Fibroblast of skin of back (primary cell): ENCODE data around the gene CAMK2N1.
"Not testable (repeated sequence)": the region's sequence is repeated elsewhere in the genome, so short reads cannot be mapped to it uniquely, and the experiment has no call there.

Experiments used
- DNase-seq: peaks from one replicate; pipeline ENCODE4 v3.0.0-alpha.2; 2013

Gene CAMK2N1

DNA sequence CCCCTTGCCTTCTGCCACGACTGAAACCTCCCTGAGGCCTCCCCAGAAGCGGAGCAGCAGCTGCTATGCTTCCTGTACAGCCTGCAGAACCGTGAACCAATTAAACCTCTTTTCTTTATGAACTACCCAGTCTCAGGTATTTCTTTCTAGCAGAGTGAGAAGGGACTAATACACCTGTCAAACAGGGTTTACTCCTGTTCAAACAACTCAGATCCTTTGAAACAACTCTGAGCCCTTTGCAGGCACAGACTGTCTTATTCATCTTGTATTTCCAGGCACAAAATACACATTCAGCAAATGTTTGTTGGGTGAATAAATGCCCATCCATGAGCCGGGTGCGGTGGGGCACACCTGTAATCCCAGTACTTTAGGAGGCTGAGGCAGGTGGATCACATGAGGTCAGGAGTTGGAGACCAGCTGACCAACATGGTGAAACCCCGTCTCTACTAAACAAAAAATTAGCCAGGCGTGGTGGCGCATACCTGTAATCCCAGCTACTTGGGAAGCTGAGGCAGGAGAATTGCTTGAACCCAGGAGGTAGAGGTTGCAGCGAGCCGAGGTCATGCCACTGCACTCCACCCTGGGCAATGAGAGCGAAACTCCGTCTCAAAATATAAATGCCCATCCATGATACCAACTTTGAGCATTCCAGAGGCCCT is 10.8 kb upstream of the CAMK2N1 start:
- DNase-seq: not testable (repeated sequence)

- DNase-seq: peak; percentile 88
These were observed 10.2 kb upstream of the CAMK2N1 start for GRCh38 chr1:20496241-20496661.

- no peak for DNase-seq
These were observed 9.7 kb upstream of the CAMK2N1 start for GRCh38 chr1:20495661-20496060.

DNA sequence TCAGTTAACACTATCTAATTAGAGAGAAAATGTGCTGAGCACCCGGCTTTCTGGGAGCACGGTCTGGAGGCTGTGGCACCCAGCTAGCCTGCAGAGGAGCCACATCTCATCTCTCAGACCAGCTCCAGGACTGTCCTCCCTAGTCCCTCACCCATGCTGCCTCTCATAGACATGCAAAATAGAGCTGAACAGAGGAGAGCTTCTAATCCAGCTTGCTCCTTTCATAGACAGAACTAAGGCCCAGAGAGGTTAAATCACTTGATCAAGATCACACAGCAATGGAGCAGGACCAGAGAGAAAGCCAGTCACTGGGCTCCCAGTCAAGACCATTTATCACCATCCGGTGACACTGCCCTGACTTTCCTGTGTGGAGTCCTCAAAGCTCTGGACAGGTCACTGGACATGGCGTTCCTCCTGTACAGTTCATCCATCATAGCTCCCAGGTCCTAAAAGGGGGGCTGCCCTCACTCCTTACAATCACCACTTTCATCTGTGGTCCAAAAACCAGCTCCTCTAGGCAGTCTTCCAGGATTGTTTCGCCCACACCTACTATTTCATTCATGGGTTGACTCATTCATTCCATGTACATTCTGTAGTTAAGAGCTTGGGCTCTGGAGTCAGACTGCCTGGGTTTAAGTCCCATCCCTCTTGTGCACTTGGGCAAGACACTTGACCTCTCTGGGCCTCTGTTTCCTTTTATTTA is 8.8 kb upstream of the CAMK2N1 start:
- peak; percentile 82 for DNase-seq

- DNase-seq: peak; percentile 81
These were observed 8.0 kb upstream of the CAMK2N1 start for GRCh38 chr1:20493839-20494608.

- DNase-seq: no peak
These were observed 7.3 kb upstream of the CAMK2N1 start for GRCh38 chr1:20493309-20493708.

DNA sequence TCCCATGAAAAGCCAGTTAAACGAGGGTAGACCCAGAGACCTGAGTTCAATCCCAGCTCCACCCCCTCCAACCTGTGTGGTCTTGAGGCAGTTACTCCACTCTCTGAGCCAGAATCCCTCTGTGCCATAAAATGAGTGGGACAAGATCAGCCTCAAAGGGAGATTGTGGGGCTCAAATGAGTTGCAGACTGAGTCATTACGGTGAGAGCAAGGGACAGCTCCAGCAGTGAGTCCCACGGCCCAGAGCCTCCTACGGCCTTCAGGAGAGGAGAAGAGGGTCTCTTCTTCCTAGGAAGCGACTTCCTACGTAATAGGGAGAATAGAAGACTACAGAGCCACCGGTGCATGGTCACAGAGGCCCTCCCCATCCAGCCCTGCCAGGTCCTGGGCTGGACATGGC is 6.7 kb upstream of the CAMK2N1 start:
- DNase-seq: no peak

GRCh38 chr1:20491866-20492265 is 5.9 kb upstream of the CAMK2N1 start:
- no peak for DNase-seq

DNA sequence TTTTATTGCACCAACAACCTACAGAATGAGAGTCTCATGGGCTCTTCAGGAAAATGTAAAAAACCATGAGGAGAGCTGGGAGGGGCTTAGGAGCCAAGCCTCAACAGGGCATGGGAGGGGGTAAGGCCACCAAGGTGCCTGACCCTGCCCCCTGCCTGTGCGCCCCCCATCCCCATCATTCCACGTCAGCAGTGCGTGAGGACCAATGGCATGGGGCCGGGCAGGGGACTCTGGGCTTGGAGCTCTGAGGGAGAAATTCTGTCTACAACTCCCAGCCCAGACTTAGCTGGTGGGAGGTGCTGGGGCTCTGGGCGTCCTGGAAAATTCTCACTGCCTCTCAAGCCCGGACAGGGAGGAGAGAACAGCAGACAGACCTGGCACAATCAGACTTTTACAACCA is 5.2 kb upstream of the CAMK2N1 start:
- DNase-seq: no peak

DNA sequence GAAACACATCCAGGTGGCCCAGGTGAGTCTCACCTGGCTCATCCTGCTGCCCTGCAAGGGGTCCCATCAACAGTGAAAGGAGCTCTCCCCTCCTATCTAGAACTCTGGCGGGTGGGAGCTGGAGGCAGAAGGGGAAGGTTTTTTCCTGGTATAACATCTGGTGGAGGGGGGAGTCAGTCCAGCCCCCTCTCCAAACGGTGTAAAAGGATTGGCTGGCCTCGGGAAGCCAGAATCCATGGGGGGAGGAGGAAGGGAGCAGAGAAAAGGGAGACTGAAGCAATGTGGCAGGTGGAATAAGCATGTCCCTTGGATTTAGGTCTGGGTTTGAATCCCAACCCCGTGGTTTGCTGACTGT is 1.2 kb upstream of the CAMK2N1 start:
- DNase-seq: no peak

DNA sequence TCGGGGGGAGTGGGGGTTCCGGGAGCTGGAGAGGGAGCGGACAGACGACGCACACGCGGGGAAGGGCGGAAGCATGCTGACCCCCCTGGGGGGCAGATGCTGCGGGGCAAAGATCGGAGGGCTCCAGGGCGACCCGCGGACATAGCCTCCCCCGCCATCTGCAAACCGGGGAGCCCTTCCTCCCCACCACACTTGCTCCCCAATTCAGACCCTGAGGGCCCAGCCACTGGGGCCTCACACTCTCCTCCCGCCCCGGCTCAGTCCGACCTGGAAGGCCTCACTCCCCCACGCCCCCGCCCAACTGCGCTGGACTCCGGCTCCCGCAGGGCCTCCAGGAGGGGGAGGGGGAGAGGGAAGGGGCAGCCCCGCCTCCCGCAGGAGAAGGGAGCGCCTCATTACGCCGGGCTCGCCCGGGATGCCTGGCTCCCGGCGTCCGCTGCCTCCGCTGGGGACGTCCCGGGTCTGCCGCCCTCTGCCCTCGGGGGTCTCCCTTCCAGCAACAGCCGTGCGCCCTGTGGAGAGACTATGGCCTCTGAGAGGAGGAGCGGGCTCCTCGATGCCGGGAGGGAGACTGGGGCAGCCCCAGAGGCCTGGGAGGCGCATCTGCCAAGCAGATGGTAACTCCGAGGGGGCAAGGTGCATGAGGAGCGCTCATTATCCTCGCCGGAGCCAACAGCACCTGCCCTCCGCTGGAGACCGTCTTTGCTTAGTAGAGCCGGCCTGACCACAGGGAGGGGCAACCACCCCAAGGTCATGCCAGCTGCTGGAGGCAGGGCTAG is 636 bp upstream of the CAMK2N1 start:
- peak; percentile 56 for DNase-seq

DNA sequence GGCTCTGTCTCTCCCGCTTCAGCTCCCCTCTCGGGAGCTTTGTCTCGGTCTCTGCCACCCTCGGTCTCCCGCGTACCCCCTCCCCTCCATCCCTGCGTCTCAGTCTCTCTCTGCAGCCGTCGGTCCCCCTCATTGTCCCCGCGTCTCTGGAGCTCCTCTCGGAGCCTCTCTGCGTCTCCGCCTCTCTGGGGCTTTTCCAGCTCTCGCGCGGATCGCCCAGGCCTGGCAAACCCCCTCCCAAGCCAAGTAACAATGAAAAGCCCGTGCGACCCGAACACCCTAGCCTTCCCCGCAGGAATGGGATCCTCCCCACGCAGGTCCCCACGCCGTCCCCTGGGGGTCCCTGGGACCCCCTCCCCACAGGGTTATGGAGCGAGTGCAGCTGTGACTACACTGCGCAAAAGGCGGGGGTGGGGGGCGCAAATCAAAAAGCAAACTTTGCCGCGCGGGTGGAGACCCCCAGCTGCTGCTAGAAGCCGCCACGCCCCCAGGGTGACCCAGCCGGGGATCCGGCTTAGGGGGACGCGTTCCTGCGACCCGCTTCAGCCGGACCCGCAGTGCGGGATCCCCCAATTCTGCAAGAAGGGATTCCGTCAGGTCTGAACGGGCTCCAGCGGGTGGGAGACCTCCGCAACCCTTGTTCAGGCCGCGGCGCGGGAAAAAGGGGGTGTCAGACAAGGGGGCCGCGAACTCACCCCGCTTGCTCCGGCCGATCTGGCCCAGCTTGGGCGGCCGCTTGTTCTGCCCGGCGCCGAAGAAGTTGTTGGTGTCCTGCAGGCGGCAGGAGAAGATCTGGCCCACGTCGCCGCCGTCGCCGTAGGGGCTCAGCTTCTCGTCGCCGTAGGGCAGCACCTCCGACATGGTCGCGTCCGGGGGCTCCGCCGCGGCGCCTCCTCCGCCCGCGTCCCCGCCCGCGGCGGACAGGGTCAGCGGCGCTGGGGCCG is 1.2 kb downstream of the CAMK2N1 start:
- DNase-seq: no peak

GRCh38 chr1:20483833-20484518 is 2.0 kb downstream of the CAMK2N1 start:
- DNase-seq: no peak

GRCh38 chr1:20483098-20483832 is 2.7 kb downstream of the CAMK2N1 start:
- DNase-seq: no peak

DNA sequence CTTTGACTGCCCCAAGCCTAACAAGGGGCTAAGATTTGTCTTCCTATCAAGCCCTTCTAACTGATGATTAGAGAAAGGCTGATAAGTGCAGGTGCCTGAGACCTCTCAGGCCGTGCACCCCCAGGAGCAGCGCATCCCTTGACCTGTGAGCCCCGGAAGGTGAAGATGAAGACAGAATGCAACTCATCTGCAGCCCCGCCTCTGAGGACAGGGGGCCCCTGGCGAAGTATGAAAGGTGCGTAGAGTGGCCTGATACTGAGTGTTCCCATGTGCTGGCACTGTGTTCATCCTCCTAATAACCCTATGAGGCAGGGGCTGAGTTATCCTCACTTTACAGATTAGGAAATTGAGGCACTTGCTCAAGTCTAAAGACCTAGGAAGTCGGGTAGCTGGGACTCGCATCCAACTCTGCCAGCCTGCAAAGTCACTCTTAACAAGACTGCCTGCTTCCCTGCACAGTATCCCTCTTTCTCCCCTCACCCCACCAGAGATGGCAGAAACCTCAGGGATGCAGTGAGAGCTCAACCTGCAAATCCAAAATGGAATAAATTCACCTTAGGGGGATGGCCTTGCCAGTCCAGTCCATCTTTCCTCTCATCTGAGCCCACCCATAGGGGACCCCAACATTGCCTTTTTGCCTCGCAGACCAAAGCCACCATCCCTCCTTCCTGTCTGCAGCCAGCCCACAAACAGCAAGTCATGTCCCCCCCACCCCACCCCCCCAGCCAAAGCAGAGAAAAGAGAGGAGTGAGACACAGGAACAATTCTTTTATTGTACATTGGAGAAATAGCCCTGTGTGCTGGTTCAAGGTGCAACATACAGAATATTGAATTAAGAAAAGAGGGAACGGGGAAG is 4.1 kb downstream of the CAMK2N1 start:
- DNase-seq: no peak

DNA sequence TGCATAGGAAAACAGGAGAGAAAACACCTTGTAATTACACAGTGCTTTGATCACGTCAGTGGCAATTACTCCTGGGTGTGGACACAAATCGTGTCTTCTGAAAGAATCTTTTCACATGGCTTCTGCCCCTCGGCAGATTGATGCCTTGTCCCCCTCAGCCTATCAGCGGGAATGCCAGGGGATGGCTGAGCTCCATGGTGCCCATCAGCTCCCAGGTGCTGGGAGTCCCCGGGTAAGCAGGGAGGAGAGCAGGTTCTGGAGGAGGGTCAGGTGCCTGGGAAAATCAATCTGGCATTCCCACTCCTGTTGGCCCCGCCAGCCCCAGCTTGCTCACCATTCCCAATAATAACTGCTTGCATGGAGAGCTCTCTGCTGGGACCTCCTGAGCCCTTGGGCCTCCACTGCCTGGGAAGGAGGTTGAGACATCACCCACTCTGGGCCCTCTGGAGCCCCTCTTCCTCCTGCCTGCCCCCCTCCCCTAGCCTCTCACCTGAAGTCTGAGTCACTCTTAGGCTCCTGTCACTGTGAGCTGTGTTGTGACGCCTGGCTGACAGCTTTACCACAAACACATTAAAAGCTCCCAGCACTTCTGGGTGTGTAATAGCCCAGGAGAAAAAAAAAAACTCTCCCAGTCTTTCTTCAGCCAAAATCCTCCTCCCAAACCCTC is 4.9 kb downstream of the CAMK2N1 start:
- DNase-seq: no peak

- DNase-seq: no peak
These were observed 5.6 kb downstream of the CAMK2N1 start for GRCh38 chr1:20480243-20480944.

GRCh38 chr1:20479840-20480239 is 6.2 kb downstream of the CAMK2N1 start:
- no peak for DNase-seq
